Adrenal gland (tissue), 12 donors: ENCODE measurements around the gene SVEP1. TPM values are rescaled to one million over a fixed set of nuclear protein-coding genes. Genes with fewer than 3 reads are reported as not detected.

ENCODE experiments used
- DNase-seq, 7 donors: peaks; one replicate each; pipeline ENCODE4 v3.0.0-alpha.2; 2019 to 2020
- H3K27ac ChIP-seq, 5 donors: fragments of 200-600 bp; sonication (generic) in 4 of 5; 1 replicate in 3 of 5; 2 replicates in 2 of 5; pipeline versions ENCODE4 v1.5.1 to v1.8.0; 2016 to 2020; ENCODE audit warnings: mild to moderate bottlenecking in 1 of 5
- H3K27me3 ChIP-seq: fragments of 200-600 bp; 2 replicates; pipeline ENCODE4 v1.8.0; 2021
- H3K36me3 ChIP-seq, 2 donors: fragments of 200-600 bp; replicated peaks in 1 of 2; 1 replicate in 1 of 2; 2 replicates in 1 of 2; pipeline versions ENCODE4 v1.5.1 to v1.8.0; 2018 to 2022
- H3K4me1 ChIP-seq, 2 donors: fragments of 200-600 bp; replicated peaks in 1 of 2; 1 replicate in 1 of 2; 2 replicates in 1 of 2; pipeline versions ENCODE4 v1.5.1 to v1.8.0; 2018 to 2021
- H3K4me3 ChIP-seq, 4 donors: fragments of 200-600 bp; sonication (generic) in 3 of 4; one replicate each; pipeline ENCODE4 v1.5.1; 2016 to 2018
- H3K9me3 ChIP-seq, 3 donors: fragments of 200-600 bp; sonication (generic) in 1 of 3; replicated peaks in 1 of 3; 1 replicate in 2 of 3; 2 replicates in 1 of 3; pipeline versions ENCODE4 v1.5.1 to v1.8.0; 2016 to 2021
- CTCF ChIP-seq, 6 experiments: fragments of 450-650 bp in 4 of 6; fragments of 200-600 bp in 2 of 6; sonication (generic) in 1 of 6; IDR thresholded peaks; 1 replicate in 5 of 6; 2 replicates in 1 of 6; pipeline versions ENCODE4 v1.5.1 to v1.8.0; 2016 to 2021; ENCODE audit warnings: antibody characterized with exemption in 6 of 6, mild to moderate bottlenecking in 2 of 6, moderate library complexity in 1 of 6
- POLR2A ChIP-seq, 2 donors: fragments of 450-650 bp; IDR thresholded peaks; one replicate each; pipeline ENCODE4 v1.6.1; 2017; ENCODE audit warnings: antibody characterized with exemption in 2 of 2, mild to moderate bottlenecking in 2 of 2, moderate library complexity in 1 of 2
- WGBS, 4 donors: extraction: QIAGEN DNeasy Blood & Tissue Kit in 2 of 4; methylation state at CpG; one replicate each; pipeline versions ENCODE4 v1.1.5 to v1.1.7; 2013 to 2017; 5-methylcytosine and 5-hydroxymethylcytosine counted together
- intact Hi-C, 2 donors: fragments of 100-400 bp; cut with DNase I; formaldehyde crosslinking; loops; one replicate each; pipeline versions ENCODE4 v1.14.1 to v1.15.0; 2022 to 2023
- polyA plus RNA-seq, 3 donors: library from polyadenylated mRNA; stranded (reverse); fragments of 200-250 nt in 2 of 3; fragments of 350-450 nt in 1 of 3; fragmentation: Illumina TruSeq in 1 of 3; extraction: RNeasy Lipid Tissue Mini Kit (QIAGEN cat#74804) in 1 of 3; gene quantifications; one replicate each; pipeline ENCODE4 v1.2.3, GENCODE V29; 2013 to 2014
- total RNA-seq, 9 donors: library from RNA; depleted of rRNA in 4 of 9; stranded (reverse); fragments of >200 nt in 4 of 9; fragments of 120-200 nt in 1 of 9; fragmentation: NEBNext Ultra II Directional in 1 of 9; extraction: Animal tissue kit (Norgen Biotek cat#: 25700) in 1 of 9; gene quantifications; one replicate each; pipeline versions ENCODE4 v1.1.0 to v1.2.4, GENCODE V29; 2013 to 2023
- donor health status: healthy with polysubstance abuse.
- donor health status: Bipolar disorder and iron deficiency.
- donor health status: DM: yes; HTN: yes; CAD: no.
- donor health status: DM: no; HTN: no; CAD: no.
- donor health status: DM: no; HTN: no; CAD: no.
- donor health status: DM: yes; HTN: yes; CAD: no.

The SVEP1 gene
- total and polyA plus RNA-seq, 12 donors: 2.2 to 45.3 (median 23.0) TPM

DNA sequence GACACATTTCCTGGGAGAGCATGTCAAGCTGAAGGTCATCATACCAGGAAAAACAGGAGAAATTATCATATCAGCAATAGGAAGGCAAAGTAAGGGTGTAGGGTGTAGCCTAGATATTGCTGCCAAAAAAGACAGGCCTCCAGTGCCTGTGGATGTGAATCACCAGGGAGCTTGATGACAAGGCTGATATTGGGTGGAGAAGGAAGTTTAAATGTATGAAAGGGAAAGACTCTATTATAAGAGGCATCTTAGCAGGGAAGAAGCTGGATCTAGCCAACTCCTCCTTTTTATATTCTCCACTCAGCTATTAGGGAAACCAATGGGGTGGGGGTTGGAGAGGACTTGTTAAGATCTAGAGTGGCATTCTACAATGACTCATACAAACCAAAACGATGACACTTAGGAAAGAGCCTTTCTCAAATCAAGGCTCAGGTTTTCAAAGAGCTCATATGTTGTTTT, 228.5 kb downstream of the SVEP1 start:
- H3K27me3 ChIP-seq: no peaks in the 10 kb centered on the region
- no peak overlapping the region for H3K27ac ChIP-seq
- no peaks in the 10 kb centered on the region for H3K9me3 ChIP-seq
- peak in 1 of 7 donors; percentile 7 for DNase-seq
- intact Hi-C loops: no loop called here
- WGBS, 4 donors: 19 to 33% (median 30%) methylated on average over 1 of the region's 1 CpG
- no peaks in the 10 kb centered on the region for H3K4me1 ChIP-seq
- no peak for TF ChIP-seq POLR2A (IDR thresholded peaks at IDR 0.05)
- no peak for TF ChIP-seq CTCF (IDR thresholded peaks at IDR 0.05)
- H3K4me3 ChIP-seq: no peak overlapping the region
- no peaks in the 10 kb centered on the region for H3K36me3 ChIP-seq

GRCh38 chr9:110346325-110346724, 233.2 kb downstream of the SVEP1 start:
- no peaks in the 10 kb centered on the region for H3K9me3 ChIP-seq
- no peak for TF ChIP-seq CTCF (IDR thresholded peaks at IDR 0.05)
- TF ChIP-seq POLR2A (IDR thresholded peaks at IDR 0.05): no peak
- H3K4me1 ChIP-seq: no peaks in the 10 kb centered on the region
- no peak overlapping the region for H3K4me3 ChIP-seq
- no peak for DNase-seq
- no peaks in the 10 kb centered on the region for H3K27me3 ChIP-seq
- intact Hi-C loops: no loop called here
- H3K27ac ChIP-seq: no peak overlapping the region
- WGBS, 4 donors: 33 to 67% (median 50%) methylated on average over 3 of the region's 3 CpGs
- no peaks in the 10 kb centered on the region for H3K36me3 ChIP-seq

- Histone ChIP-seq H3K9me3 (no peaks in the 10 kb centered on the region), H3K4me3 (no peak overlapping the region), H3K27ac (no peak overlapping the region), H3K27me3 (no peaks in the 10 kb centered on the region), H3K4me1 (no peaks in the 10 kb centered on the region), H3K36me3 (no peaks in the 10 kb centered on the region)
- intact Hi-C loops: no loop called here
- WGBS, 4 donors: 81 to 90% (median 88%) methylated on average over 6 of the region's 6 CpGs
- no peak for DNase-seq
- TF ChIP-seq POLR2A (IDR thresholded peaks at IDR 0.05): no peak
- no peak for TF ChIP-seq CTCF (IDR thresholded peaks at IDR 0.05)
Measured at GRCh38 chr9:110344821-110345220, 234.7 kb downstream of the SVEP1 start.

- WGBS, 4 donors: 52 to 60% (median 57%) methylated on average over 5 of the region's 5 CpGs
Measured at GRCh38 chr9:110343551-110343950, 236.0 kb downstream of the SVEP1 start.

More at GRCh38 chr9:110343551-110343950, 236.0 kb downstream of the SVEP1 start:
- intact Hi-C loops: no loop called here
- H3K9me3 ChIP-seq: no peaks in the 10 kb centered on the region
- H3K4me1 ChIP-seq: no peaks in the 10 kb centered on the region
- no peaks in the 10 kb centered on the region for H3K27me3 ChIP-seq
- no peak overlapping the region for H3K4me3 ChIP-seq
- H3K36me3 ChIP-seq: no peaks in the 10 kb centered on the region
- H3K27ac ChIP-seq: no peak overlapping the region
- DNase-seq: peak in 1 of 7 donors; percentile 60
- TF ChIP-seq CTCF (IDR thresholded peaks at IDR 0.05) (no peak), POLR2A (IDR thresholded peaks at IDR 0.05) (no peak)
